T-cell (primary cell): ENCODE results near the gene SORBS1. TPM values are rescaled to one million over a fixed set of nuclear protein-coding genes. Genes with fewer than 3 reads are reported as not detected.

Experiments used
- ATAC-seq, 4 experiments: fragments of 200-7000 bp in 3 of 4; fragments of 150-1000 bp in 1 of 4; cut with Tn5 transposase; replicated peaks in 1 of 4; 1 replicate in 3 of 4; 2 replicates in 1 of 4; pipeline ENCODE4 v1.10.0; 2021; ENCODE audit warnings: moderate library complexity in 3 of 4, mild to moderate bottlenecking in 2 of 4, moderate number of reproducible peaks in 1 of 4
- CTCF ChIA-PET, 2 donors: fragments of 300-600 bp; sonication (Branson Sonifier 250); formaldehyde crosslinking; loops; one replicate each; lab custom pipeline; 2022; ENCODE audit warnings: antibody characterized with exemption in 2 of 2; lab: Charles Lee
- POLR2A ChIA-PET, 2 donors: fragments of 300-600 bp; sonication (Branson Sonifier 250); formaldehyde crosslinking; loops; one replicate each; lab custom pipeline; 2022; ENCODE audit warnings: antibody characterized with exemption in 2 of 2; lab: Charles Lee
- DNase-seq, 35 experiments: peaks; one replicate each; pipeline versions ENCODE4 v3.0.0 to v3.0.0-alpha.2; 2013 to 2023
- H3K27ac ChIP-seq: one replicate; pipeline ENCODE4 v1.5.1; 2013; ENCODE audit warnings: low read length
- H3K27me3 ChIP-seq, 2 experiments: replicated peaks in 1 of 2; 1 replicate in 1 of 2; 2 replicates in 1 of 2; pipeline versions ENCODE4 v1.6.1 to v1.7.0; 2013; ENCODE audit warnings: low read length in 1 of 2, mixed read lengths in 1 of 2; ENCODE audit not compliant: control insufficient read depth in 2 of 2, insufficient read depth in 2 of 2; ENCODE audit errors: extremely low read depth in 1 of 2
- H3K36me3 ChIP-seq, 2 donors: 1 replicate in 1 of 2; 2 replicates in 1 of 2; pipeline versions ENCODE4 v1.6.1 to v1.7.0; 2013; ENCODE audit warnings: low read length in 1 of 2; ENCODE audit not compliant: control insufficient read depth in 2 of 2, insufficient read depth in 1 of 2; ENCODE audit errors: extremely low read depth in 1 of 2
- H3K4me1 ChIP-seq, 2 experiments: 1 replicate in 1 of 2; 2 replicates in 1 of 2; pipeline versions ENCODE4 v1.6.1 to v1.7.0; 2013; ENCODE audit warnings: low read length in 2 of 2, mixed read lengths in 1 of 2; ENCODE audit not compliant: insufficient read depth in 2 of 2, control insufficient read depth in 1 of 2; ENCODE audit errors: extremely low read depth in 1 of 2
- H3K4me3 ChIP-seq, 2 donors: 1 replicate in 1 of 2; 2 replicates in 1 of 2; pipeline versions ENCODE4 v1.5.1 to v1.7.0; 2013; ENCODE audit warnings: mild to moderate bottlenecking in 2 of 2, low read length in 1 of 2, moderate library complexity in 1 of 2; ENCODE audit not compliant: control insufficient read depth in 1 of 2; ENCODE audit errors: extremely low read depth in 1 of 2
- H3K9me3 ChIP-seq: 2 replicates; pipeline ENCODE4 v1.7.0; 2013
- H3K27ac Mint-ChIP-seq, 2 donors: one replicate each; pipeline ENCODE4 v1.8.0; 2020 to 2021; ENCODE audit warnings: mild to moderate bottlenecking in 2 of 2, mixed read lengths in 2 of 2
- H3K27me3 Mint-ChIP-seq, 2 donors: one replicate each; pipeline ENCODE4 v1.8.0; 2021 to 2022; ENCODE audit warnings: mixed read lengths in 2 of 2
- H3K36me3 Mint-ChIP-seq: one replicate; pipeline ENCODE4 v1.8.0; 2021; ENCODE audit warnings: mixed read lengths
- H3K4me1 Mint-ChIP-seq, 3 donors: one replicate each; pipeline ENCODE4 v1.8.0; 2020 to 2022; ENCODE audit warnings: mixed read lengths in 3 of 3, mild to moderate bottlenecking in 1 of 3
- H3K4me3 Mint-ChIP-seq, 3 donors: one replicate each; pipeline ENCODE4 v1.8.0; 2020 to 2022; ENCODE audit warnings: mild to moderate bottlenecking in 3 of 3, mixed read lengths in 3 of 3, moderate library complexity in 3 of 3
- H3K9me3 Mint-ChIP-seq, 3 donors: one replicate each; pipeline ENCODE4 v1.8.0; 2020 to 2022; ENCODE audit warnings: mixed read lengths in 3 of 3
- WGBS: methylation state at CpG from one replicate; pipeline ENCODE4 v1.1.5; 2013; ENCODE audit warnings: missing lambda C conversion rate; ENCODE audit not compliant: insufficient coverage; 5-methylcytosine and 5-hydroxymethylcytosine counted together
- total RNA-seq, 35 experiments: library from RNA in 6 of 35; stranded (reverse) in 6 of 35; fragments of 120-200 nt in 1 of 35; gene quantifications; one replicate each; pipeline versions ENCODE4 v1.2.1 to v1.2.4 and lab custom pipeline; 2013 to 2026

SORBS1 gene
- total RNA-seq, 5 donors from 2014 or later (not counting 1 experiment from before 2014, with no cell fraction given): 0.98 to 2.4 (median 1.8) TPM

GRCh38 chr10:95377950-95378349 is 183.2 kb downstream of the SORBS1 start:
- 71% methylated on average over 1 of the region's 2 CpGs for WGBS
- peaks cover 5 to 12% (median 5%) of the 10 kb centered on the region in 3 donors for H3K9me3 Mint-ChIP-seq
- H3K27me3 ChIP-seq: no peaks in the 10 kb centered on the region
- ChIA-PET POLR2A (interaction anchor here in 1 of 2 donors (0.6 kb wide), 1 partner anchor 11 kb away, joined by 3 read pairs; no protein-coding TSS in a partner anchor), CTCF (interaction anchor here in 1 of 2 donors (2.2 kb wide), 1 partner anchor 15 kb away, joined by 9 read pairs; no protein-coding TSS in a partner anchor)
- peaks cover 0 to 10% (median 8%) of the 10 kb centered on the region in 3 donors for H3K4me1 Mint-ChIP-seq
- H3K36me3 Mint-ChIP-seq: peaks cover 6% of the 10 kb centered on the region
- H3K36me3 ChIP-seq: no peaks in the 10 kb centered on the region
- H3K27ac ChIP-seq: no peak overlapping the region
- no peak overlapping the region for H3K27ac Mint-ChIP-seq
- H3K27me3 Mint-ChIP-seq: peaks cover 0 to 9% of the 10 kb centered on the region in 2 donors
- no peaks in the 10 kb centered on the region for H3K4me1 ChIP-seq
- DNase-seq (no peak), ATAC-seq (no peak)
- no peaks in the 10 kb centered on the region for H3K9me3 ChIP-seq
- H3K4me3 Mint-ChIP-seq: no peak overlapping the region
- H3K4me3 ChIP-seq: no peak overlapping the region

- H3K4me3 ChIP-seq: no peak overlapping the region
- ATAC-seq (no peak), DNase-seq (no peak)
- ChIA-PET POLR2A (no interaction called here), CTCF (interaction anchor here (0.6 to 3.3 kb wide), 6 partner anchors 10 to 793 kb away, joined by 3 to 20 read pairs (median 6); no protein-coding TSS in a partner anchor)
- H3K4me1 Mint-ChIP-seq: peaks cover 0 to 10% (median 8%) of the 10 kb centered on the region in 3 donors
- H3K27ac Mint-ChIP-seq: no peak overlapping the region
- H3K27me3 ChIP-seq: no peaks in the 10 kb centered on the region
- H3K4me3 Mint-ChIP-seq: no peak overlapping the region
- no peaks in the 10 kb centered on the region for H3K36me3 ChIP-seq
- H3K27ac ChIP-seq: no peak overlapping the region
- H3K4me1 ChIP-seq: no peaks in the 10 kb centered on the region
- H3K27me3 Mint-ChIP-seq: peaks cover 15 to 19% of the 10 kb centered on the region in 2 donors
- H3K9me3 ChIP-seq: no peaks in the 10 kb centered on the region
- no peaks in the 10 kb centered on the region for H3K36me3 Mint-ChIP-seq
- WGBS: no CpG with 5 or more reads among the region's 1 CpG
- H3K9me3 Mint-ChIP-seq: peaks cover 5 to 12% (median 5%) of the 10 kb centered on the region in 3 donors
Measured at GRCh38 chr10:95375418-95375817, 185.8 kb downstream of the SORBS1 start.

- Mint-ChIP-seq H3K36me3 (no peaks in the 10 kb centered on the region), H3K27me3 (peaks cover 16 to 23% of the 10 kb centered on the region in 2 donors), H3K4me1 (peaks cover 0 to 10% (median 8%) of the 10 kb centered on the region in 3 donors), H3K4me3 (no peak overlapping the region), H3K27ac (no peak overlapping the region), H3K9me3 (peaks cover 5 to 12% (median 5%) of the 10 kb centered on the region in 3 donors)
- no peaks in the 10 kb centered on the region for H3K9me3 ChIP-seq
- ChIA-PET CTCF (interaction anchor here (0.6 to 3.3 kb wide), 8 partner anchors 9 to 53 kb away, joined by 3 to 20 read pairs (median 5); no protein-coding TSS in a partner anchor), POLR2A (no interaction called here)
- DNase-seq (peak in 24 of 35 experiments; percentile 6 to 60 (median 19)), ATAC-seq (peak in 2 of 4 experiments; percentile 42 to 51)
- H3K36me3 ChIP-seq: no peaks in the 10 kb centered on the region
- H3K27ac ChIP-seq: no peak overlapping the region
- no peak overlapping the region for H3K4me3 ChIP-seq
- WGBS: 22% methylated on average over 5 of the region's 5 CpGs
- no peaks in the 10 kb centered on the region for H3K27me3 ChIP-seq
- no peaks in the 10 kb centered on the region for H3K4me1 ChIP-seq
Measured at GRCh38 chr10:95374597-95375209, 186.5 kb downstream of the SORBS1 start.

GRCh38 chr10:95373660-95374059 is 187.5 kb downstream of the SORBS1 start:
- no peaks in the 10 kb centered on the region for H3K36me3 ChIP-seq
- H3K27me3 ChIP-seq: no peaks in the 10 kb centered on the region
- Mint-ChIP-seq H3K9me3 (peaks cover 5 to 12% (median 5%) of the 10 kb centered on the region in 3 donors), H3K27ac (no peak overlapping the region), H3K4me3 (no peak overlapping the region), H3K4me1 (peaks cover 0 to 10% (median 8%) of the 10 kb centered on the region in 3 donors), H3K36me3 (no peaks in the 10 kb centered on the region), H3K27me3 (peaks cover 16 to 30% of the 10 kb centered on the region in 2 donors)
- ATAC-seq (no peak), DNase-seq (no peak)
- no peaks in the 10 kb centered on the region for H3K4me1 ChIP-seq
- H3K9me3 ChIP-seq: no peaks in the 10 kb centered on the region
- H3K4me3 ChIP-seq: no peak overlapping the region
- POLR2A ChIA-PET: no interaction called here
- CTCF ChIA-PET: interaction anchor here (0.7 to 3.3 kb wide), 6 partner anchors 8 to 271 kb away, joined by 3 to 20 read pairs (median 4); no protein-coding TSS in a partner anchor
- H3K27ac ChIP-seq: no peak overlapping the region

- CTCF ChIA-PET: interaction anchor here (0.6 to 4.2 kb wide), 10 partner anchors 10 to 118 kb away, joined by 3 to 33 read pairs (median 7); no protein-coding TSS in a partner anchor
- Histone ChIP-seq H3K27me3 (no peaks in the 10 kb centered on the region), H3K4me3 (no peak overlapping the region), H3K36me3 (no peaks in the 10 kb centered on the region), H3K9me3 (no peaks in the 10 kb centered on the region), H3K27ac (no peak overlapping the region), H3K4me1 (no peaks in the 10 kb centered on the region)
- Mint-ChIP-seq H3K36me3 (no peaks in the 10 kb centered on the region), H3K27me3 (peaks cover 11% of the 10 kb centered on the region in 2 donors), H3K4me1 (no peaks in the 10 kb centered on the region), H3K9me3 (no peaks in the 10 kb centered on the region), H3K4me3 (no peak overlapping the region), H3K27ac (no peak overlapping the region)
- POLR2A ChIA-PET: no interaction called here
- DNase-seq (no peak), ATAC-seq (no peak)
- 90% methylated on average over 5 of the region's 6 CpGs for WGBS
Measured at GRCh38 chr10:95364342-95364741, 196.8 kb downstream of the SORBS1 start.

- no peaks in the 10 kb centered on the region for H3K9me3 Mint-ChIP-seq
- ATAC-seq: peak; percentile 52 to 72 (median 62)
- H3K27me3 Mint-ChIP-seq: peaks cover 6 to 11% of the 10 kb centered on the region in 2 donors
- H3K27me3 ChIP-seq: no peaks in the 10 kb centered on the region
- no peaks in the 10 kb centered on the region for H3K4me1 Mint-ChIP-seq
- H3K4me3 Mint-ChIP-seq: no peak overlapping the region
- POLR2A ChIA-PET: no interaction called here
- no peaks in the 10 kb centered on the region for H3K36me3 Mint-ChIP-seq
- no CpG with 5 or more reads among the region's 2 CpGs for WGBS
- no peaks in the 10 kb centered on the region for H3K4me1 ChIP-seq
- CTCF ChIA-PET: interaction anchor here (0.5 to 4.2 kb wide), 18 partner anchors 8 to 1815 kb away, joined by 3 to 33 read pairs (median 3); no protein-coding TSS in a partner anchor
- no peaks in the 10 kb centered on the region for H3K36me3 ChIP-seq
- no peak overlapping the region for H3K4me3 ChIP-seq
- no peaks in the 10 kb centered on the region for H3K9me3 ChIP-seq
- H3K27ac ChIP-seq: no peak overlapping the region
- peak in 22 of 35 experiments; percentile 4 to 77 (median 21) for DNase-seq
- H3K27ac Mint-ChIP-seq: no peak overlapping the region
Measured at GRCh38 chr10:95363303-95363912, 197.8 kb downstream of the SORBS1 start.
